Measurements from ENCODE around the gene DNAJC15.

DNA sequence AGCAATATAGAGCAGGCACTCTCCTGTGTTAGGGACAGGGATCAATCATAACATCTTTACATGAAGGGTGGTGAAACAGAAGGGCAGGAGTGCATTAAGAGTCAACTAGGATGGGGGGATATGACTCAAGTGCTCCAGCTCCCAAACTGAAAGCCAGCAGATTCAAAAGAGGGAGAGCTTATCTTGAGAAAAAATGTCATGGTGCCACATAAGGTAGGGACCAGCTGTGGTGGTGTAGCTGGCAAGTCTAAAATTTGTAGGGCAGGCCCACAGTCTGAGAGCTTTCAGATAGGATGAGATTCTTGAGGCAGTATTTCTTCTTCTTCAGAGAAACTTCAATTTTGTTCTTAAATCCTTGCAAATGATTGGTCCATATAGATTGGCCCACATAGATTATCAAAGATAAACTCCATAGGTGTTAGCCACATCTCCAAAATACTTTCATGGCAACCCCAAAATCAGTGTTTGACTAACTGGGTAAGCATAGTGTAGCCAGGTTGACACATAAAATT lies 19.1 kb downstream of the DNAJC15 start:
- TF ChIP-seq, protein P1, sequence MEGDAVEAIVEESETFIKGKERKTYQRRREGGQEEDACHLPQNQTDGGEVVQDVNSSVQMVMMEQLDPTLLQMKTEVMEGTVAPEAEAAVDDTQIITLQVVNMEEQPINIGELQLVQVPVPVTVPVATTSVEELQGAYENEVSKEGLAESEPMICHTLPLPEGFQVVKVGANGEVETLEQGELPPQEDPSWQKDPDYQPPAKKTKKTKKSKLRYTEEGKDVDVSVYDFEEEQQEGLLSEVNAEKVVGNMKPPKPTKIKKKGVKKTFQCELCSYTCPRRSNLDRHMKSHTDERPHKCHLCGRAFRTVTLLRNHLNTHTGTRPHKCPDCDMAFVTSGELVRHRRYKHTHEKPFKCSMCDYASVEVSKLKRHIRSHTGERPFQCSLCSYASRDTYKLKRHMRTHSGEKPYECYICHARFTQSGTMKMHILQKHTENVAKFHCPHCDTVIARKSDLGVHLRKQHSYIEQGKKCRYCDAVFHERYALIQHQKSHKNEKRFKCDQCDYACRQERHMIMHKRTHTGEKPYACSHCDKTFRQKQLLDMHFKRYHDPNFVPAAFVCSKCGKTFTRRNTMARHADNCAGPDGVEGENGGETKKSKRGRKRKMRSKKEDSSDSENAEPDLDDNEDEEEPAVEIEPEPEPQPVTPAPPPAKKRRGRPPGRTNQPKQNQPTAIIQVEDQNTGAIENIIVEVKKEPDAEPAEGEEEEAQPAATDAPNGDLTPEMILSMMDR (IDR thresholded peaks at IDR 0.05): no peak
- no peak for TF ChIP-seq POLR2A (IDR thresholded peaks at IDR 0.05)

Measured in thyroid gland (tissue), 4 donors.